DMS53 treated with DMSO at 0.1 percent for 48 hours (cell line): ENCODE results near the gene CASZ1.

Experiments used
- DNase-seq: peaks from one replicate; lab custom pipeline; 2025; ENCODE audit not compliant: unreplicated experiment; lab: John Stamatoyannopoulos, UW

Gene CASZ1

GRCh38 chr1:10588640-10589039 is 207.8 kb downstream of the CASZ1 start:
- DNase-seq: no peak
